ENCODE measurements around the gene ARHGAP23.

GRCh38 chr17:38453951-38454421 is 25.7 kb downstream of the ARHGAP23 start:
- TF ChIP-seq POLR2A (IDR thresholded peaks at IDR 0.05; ENCODE audit: low read length) (no peak), GATA1 (IDR thresholded peaks at IDR 0.05; ENCODE audit: low read depth, low read length) (no peak)

Data from erythroblast (primary cell).